ENCODE data around the gene ANKRD65.
"Not testable (repeated sequence)": the region's sequence is repeated elsewhere in the genome, so short reads cannot be mapped to it uniquely, and the experiment has no call there.

ANKRD65 gene

GRCh38 chr1:1399187-1399871 lies 21.7 kb downstream of the ANKRD65 start, which contains the start of gene CCNL2:
Gene CCNL2, minus strand, starts transcription at chr1:1399335. Its CDS starts 29 bp downstream, at chr1:1399306.
- peak; percentile 97 to 99 (median 98) for DNase-seq (ENCODE audit: low read depth in 4 of 4, low spot score in 1 of 4)

DNA sequence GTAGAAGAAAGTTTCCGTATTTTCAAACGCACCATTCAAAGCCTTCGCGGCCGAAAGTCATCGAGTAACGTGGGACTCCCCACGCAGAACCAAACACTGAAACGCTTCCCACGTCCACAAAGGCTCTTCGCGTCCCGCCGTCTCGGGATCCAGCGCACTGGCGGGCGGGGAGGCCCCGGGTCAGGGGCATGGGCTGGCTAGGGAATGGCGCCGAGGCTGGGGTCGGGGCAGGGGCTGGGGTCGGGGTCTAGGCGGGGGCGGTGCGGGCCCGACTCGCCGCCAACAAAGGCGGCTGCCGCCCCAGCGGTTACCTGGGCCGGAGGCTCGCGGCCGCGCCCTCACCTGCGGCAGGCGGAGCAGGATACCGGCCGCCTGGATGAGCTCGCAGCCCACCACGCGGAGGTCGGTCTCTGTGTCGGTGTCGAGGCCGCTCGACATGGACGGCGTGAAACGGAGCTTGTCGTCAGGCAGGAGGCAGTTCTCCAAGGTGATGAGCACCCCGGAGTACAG lies 22.3 kb downstream of the ANKRD65 start:
- no peak for DNase-seq (ENCODE audit: low read depth in 4 of 4, low spot score in 1 of 4)

DNA sequence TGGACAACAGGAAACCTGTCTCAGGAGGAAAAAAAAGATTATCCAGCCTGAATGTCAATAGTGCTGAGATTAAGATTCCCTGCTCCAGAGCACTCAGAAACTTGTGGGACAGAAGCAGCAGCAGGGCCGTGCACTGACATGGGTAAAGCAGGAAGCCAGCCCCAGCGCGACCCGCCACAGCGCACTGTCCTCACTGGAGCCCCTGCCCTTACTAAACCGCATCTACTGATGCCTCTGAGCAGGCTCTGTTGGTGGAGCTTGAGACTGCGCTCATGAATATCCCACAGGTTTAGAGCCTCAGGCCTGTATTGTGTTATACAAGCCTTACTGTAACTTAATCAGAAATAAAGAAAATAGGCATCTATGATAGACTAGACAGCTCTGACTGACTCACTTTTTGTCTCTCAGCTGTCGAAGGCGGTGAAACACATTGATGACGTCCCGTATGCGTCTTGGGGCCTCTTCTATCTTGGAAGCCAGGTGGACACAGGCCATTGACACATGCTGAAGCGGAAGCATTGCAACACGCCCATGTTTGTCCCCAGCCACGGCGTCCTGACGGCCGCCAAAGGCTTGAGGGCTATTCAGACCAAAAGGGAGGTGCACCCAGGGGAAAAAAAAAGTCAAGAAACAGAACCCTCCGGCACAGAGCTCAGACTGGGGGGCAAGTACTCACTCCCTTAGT lies 23.1 kb downstream of the ANKRD65 start:
- DNase-seq (ENCODE audit: low read depth in 4 of 4, low spot score in 1 of 4): no peak

DNA sequence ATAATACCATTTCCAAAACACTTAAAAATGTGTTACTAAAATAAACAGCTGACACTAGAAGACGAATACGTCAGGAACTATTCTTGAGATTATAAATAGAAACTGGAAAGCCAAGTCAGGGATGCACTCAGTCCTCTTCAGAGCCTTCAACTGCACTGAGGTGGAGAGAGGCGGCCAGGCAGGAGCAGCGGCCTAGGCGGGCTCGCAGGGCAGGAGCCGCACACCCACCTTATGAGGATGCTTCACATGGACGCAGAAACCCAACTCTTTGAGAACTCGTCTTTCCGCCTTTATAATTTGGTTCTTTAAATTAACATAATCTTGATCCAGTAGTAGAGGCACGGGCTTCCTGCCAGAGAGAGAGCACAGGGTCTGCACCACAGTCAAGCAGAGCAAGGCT lies 25.9 kb downstream of the ANKRD65 start:
- DNase-seq (ENCODE audit: low read depth in 4 of 4, low spot score in 1 of 4): no peak

GRCh38 chr1:1394116-1394515 lies 27.0 kb downstream of the ANKRD65 start:
- no peak for DNase-seq (ENCODE audit: low read depth in 4 of 4, low spot score in 1 of 4)

GRCh38 chr1:1393428-1393827 lies 27.6 kb downstream of the ANKRD65 start:
- DNase-seq (ENCODE audit: low read depth in 4 of 4, low spot score in 1 of 4): no peak

- no peak for DNase-seq (ENCODE audit: low read depth in 4 of 4, low spot score in 1 of 4)
Observed at GRCh38 chr1:1393014-1393413, 28.1 kb downstream of the ANKRD65 start.

GRCh38 chr1:1391225-1391624 lies 29.9 kb downstream of the ANKRD65 start:
- DNase-seq (ENCODE audit: low read depth in 4 of 4, low spot score in 1 of 4): no peak

DNA sequence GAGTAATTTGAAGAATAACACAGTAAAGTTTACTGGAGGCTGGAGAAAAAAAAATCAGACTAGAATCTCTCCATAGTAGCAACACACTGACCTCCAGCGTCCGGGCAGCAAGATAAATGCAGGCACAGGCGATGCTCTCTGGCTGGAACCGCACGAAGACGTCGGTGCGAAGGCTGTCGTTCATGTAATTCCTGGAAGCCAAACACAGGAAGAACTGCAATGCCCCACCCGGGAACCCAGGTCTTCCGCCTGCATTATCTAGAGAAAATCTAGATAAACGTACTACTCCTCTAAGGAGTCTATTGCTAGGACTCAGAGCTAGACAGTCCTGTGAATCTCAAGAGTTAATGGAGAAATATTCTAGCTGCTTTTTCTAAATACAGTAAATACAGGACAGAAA lies 30.4 kb downstream of the ANKRD65 start:
- no peak for DNase-seq (ENCODE audit: low read depth in 4 of 4, low spot score in 1 of 4)

GRCh38 chr1:1388078-1388472 lies 33.0 kb downstream of the ANKRD65 start:
- DNase-seq (ENCODE audit: low read depth in 4 of 4, low spot score in 1 of 4): no peak

GRCh38 chr1:1387098-1388077 lies 33.7 kb downstream of the ANKRD65 start:
- no peak for DNase-seq (ENCODE audit: low read depth in 4 of 4, low spot score in 1 of 4)

- no peak for DNase-seq (ENCODE audit: low read depth in 4 of 4, low spot score in 1 of 4)
Observed at GRCh38 chr1:1385931-1386330, 35.1 kb downstream of the ANKRD65 start.

DNA sequence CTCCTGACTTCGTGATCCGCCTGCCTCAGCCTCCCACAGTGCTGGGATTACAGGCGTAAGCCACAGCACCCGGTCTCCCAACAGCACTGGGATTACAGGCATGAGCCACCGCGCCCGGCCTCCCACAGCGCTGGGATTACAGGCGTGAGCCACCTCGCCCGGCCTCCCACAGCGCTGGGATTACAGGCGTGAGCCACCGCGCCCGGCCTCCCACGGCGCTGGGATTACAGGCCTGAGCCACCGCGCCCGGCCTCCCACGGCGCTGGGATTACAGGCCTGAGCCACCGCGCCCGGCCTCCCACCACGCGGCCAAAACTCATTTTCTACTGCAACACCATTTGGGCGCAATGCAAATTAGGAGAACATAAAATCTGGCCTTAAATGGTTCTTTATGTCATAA lies 35.7 kb downstream of the ANKRD65 start:
- DNase-seq (ENCODE audit: low read depth in 4 of 4, low spot score in 1 of 4): not testable (repeated sequence)

DNA sequence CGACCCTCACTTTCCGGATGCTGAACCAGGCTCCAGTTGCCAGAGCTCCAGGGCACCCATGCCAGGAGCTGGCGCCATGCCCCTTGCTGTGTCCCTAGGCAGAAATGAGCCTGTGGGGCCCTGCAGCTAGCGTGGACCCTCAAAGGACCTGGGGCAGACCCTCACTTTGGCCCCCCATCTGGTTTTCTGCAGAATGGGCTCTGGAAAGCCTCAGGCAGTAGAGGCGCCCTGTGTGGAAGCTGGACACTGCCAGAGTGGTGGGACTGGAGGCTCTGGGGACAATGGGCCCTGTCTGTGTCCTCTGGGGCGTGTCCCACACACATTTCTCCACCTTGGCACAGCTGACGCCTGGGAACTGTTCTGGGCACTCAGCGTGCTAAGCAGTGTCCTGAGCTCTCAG lies 39.8 kb downstream of the ANKRD65 start:
- DNase-seq (ENCODE audit: low read depth in 4 of 4, low spot score in 1 of 4): no peak

- no peak for DNase-seq (ENCODE audit: low read depth in 4 of 4, low spot score in 1 of 4)
Observed at GRCh38 chr1:1380860-1381259, 40.2 kb downstream of the ANKRD65 start.

GRCh38 chr1:1377540-1378205 lies 43.4 kb downstream of the ANKRD65 start:
- DNase-seq (ENCODE audit: low read depth in 4 of 4, low spot score in 1 of 4): no peak

DNA sequence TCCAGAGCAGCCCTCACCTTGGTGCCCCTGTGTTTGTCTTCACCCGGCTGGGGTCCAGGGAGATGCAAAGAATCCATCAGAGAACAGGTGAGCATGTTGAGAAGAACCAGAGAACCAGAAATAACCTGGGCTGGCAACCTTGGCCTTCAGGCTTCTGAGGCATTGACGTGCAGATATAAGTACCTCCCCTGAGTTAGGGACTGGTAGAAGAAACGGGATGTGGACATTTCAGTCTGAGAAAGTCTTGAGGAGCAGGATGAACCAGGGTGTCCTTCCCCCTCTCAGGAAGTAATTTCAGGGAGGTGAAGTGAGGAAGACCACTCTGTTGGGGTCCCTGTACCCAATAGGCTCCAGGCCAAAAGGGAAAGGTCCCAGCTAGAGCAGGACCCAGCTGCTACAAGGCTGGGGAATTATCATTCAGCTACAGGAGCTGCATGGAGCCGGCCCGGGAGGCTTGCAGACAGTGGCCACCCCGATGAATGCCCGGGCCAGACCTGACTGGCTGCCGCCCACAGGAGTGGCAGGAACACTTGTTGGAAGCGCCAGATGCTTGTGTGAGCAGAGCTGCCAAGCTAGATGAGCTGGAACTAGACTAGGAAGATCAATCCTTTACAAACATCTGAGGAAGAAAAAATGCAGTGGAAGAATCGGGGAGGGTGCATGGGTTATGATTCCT lies 44.4 kb downstream of the ANKRD65 start:
- DNase-seq (ENCODE audit: low read depth in 4 of 4, low spot score in 1 of 4): no peak

GRCh38 chr1:1374929-1375662 lies 46.0 kb downstream of the ANKRD65 start, which contains the start of gene AURKAIP1:
Gene AURKAIP1, minus strand, starts transcription at chr1:1375207. Its CDS starts 451 bp downstream, at chr1:1374756.
- peak; percentile 81 to 96 (median 89) for DNase-seq (ENCODE audit: low read depth in 4 of 4, low spot score in 1 of 4)

DNA sequence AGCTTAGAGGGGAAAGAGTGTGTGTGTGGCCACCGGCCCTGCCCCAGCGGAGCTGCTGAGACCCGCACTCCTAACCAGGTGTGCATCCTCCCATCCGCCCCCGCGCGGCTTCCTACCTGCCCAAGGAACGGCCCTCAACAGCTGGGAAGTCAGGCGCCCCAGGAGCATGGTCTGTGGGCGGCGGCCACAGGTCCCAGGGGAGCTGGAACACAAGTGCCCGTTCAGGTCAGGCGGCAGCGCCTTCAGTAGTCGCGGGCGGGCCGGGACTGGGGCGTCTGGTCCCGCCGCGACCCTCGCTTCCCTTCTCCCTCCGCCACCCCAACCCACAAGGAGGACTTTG lies 46.5 kb downstream of the ANKRD65 start:
- no peak for DNase-seq (ENCODE audit: low read depth in 4 of 4, low spot score in 1 of 4)

Measured in stimulated activated CD4-positive, alpha-beta T cell treated with anti-CD3 and anti-CD28 coated beads, Interleukin-1b, Interleukin-23, amount 100 ng/mL, for 24 hours (primary cell).